ENCODE measurements around the gene SEMA4D. TPM values are rescaled to one million over a fixed set of nuclear protein-coding genes. Genes with fewer than 3 reads are reported as not detected.
A peak's percentile ranks its signal among the peaks of the same experiment; 100 is the strongest.

The SEMA4D gene
- total and polyA plus RNA-seq, 10 donors = 23.0 to 193 (median 157) TPM

- TF ChIP-seq POLR2A (IDR thresholded peaks at IDR 0.05) (no peak), CTCF (IDR thresholded peaks at IDR 0.05 in 8 of 11, conservative IDR thresholded peaks at IDR 0.05 in 3 of 11) (no peak), POLR2AphosphoS5 (IDR thresholded peaks at IDR 0.05) (peak in 1 of 3 donors; percentile 30)
- intact Hi-C loops (cut with DNase I; ENCODE audit: low total_unique reads) = no loop called here
- Histone ChIP-seq H3K27me3 (replicated peaks in 1 of 7) (no peaks in the 10 kb centered on the region), H3K4me3 (no peak overlapping the region), H3K27ac (peak overlapping the region in 7 of 8 donors; percentile 36 to 82 (median 74)), H3K9me3 (no peaks in the 10 kb centered on the region), H3K4me1 (peaks cover 0 to 67% (median 29%) of the 10 kb centered on the region in 6 donors), H3K36me3 (peaks cover 0 to 73% (median 54%) of the 10 kb centered on the region in 6 donors)
- 66 to 86% (median 78%) methylated on average over 10 of the region's 10 CpGs for WGBS, 5 donors
- DNase-seq = no peak
These were observed 135.1 kb downstream of the SEMA4D start for GRCh38 chr9:89362647-89363310.

GRCh38 chr9:89361816-89362646, 135.9 kb downstream of the SEMA4D start:
- intact Hi-C loops (cut with DNase I; ENCODE audit: low total_unique reads) = no loop called here
- Histone ChIP-seq H3K9me3 (no peaks in the 10 kb centered on the region), H3K36me3 (peaks cover 0 to 80% (median 61%) of the 10 kb centered on the region in 6 donors), H3K4me3 (no peak overlapping the region), H3K4me1 (peaks cover 0 to 64% (median 29%) of the 10 kb centered on the region in 6 donors), H3K27ac (peak overlapping the region in 7 of 8 donors; percentile 36 to 82 (median 74)), H3K27me3 (replicated peaks in 1 of 7) (no peaks in the 10 kb centered on the region)
- peak; percentile 45 to 70 (median 59) for TF ChIP-seq POLR2AphosphoS5 (IDR thresholded peaks at IDR 0.05)
- TF ChIP-seq POLR2A (IDR thresholded peaks at IDR 0.05) = no peak
- TF ChIP-seq CTCF (IDR thresholded peaks at IDR 0.05 in 8 of 11, conservative IDR thresholded peaks at IDR 0.05 in 3 of 11) = peak in 1 of 11 experiments; percentile 3
- no peak for DNase-seq
- 73 to 84% (median 79%) methylated on average over 9 of the region's 9 CpGs for WGBS, 5 donors

- DNase-seq = no peak
- WGBS, 5 donors = 96 to 98% (median 97%) methylated on average over 6 of the region's 6 CpGs
- TF ChIP-seq CTCF (IDR thresholded peaks at IDR 0.05 in 8 of 11, conservative IDR thresholded peaks at IDR 0.05 in 3 of 11) = no peak
- peak in 1 of 3 donors; percentile 12 for TF ChIP-seq POLR2AphosphoS5 (IDR thresholded peaks at IDR 0.05)
- no peak for TF ChIP-seq POLR2A (IDR thresholded peaks at IDR 0.05)
- Histone ChIP-seq H3K4me3 (no peak overlapping the region), H3K27ac (peak overlapping the region in 4 of 8 donors; percentile 41 to 82 (median 76)), H3K36me3 (peaks cover 0 to 90% (median 68%) of the 10 kb centered on the region in 6 donors), H3K27me3 (replicated peaks in 1 of 7) (no peaks in the 10 kb centered on the region), H3K4me1 (peaks cover 0 to 67% (median 29%) of the 10 kb centered on the region in 6 donors), H3K9me3 (no peaks in the 10 kb centered on the region)
- intact Hi-C loops (cut with DNase I; ENCODE audit: low total_unique reads) = no loop called here
These were observed 136.9 kb downstream of the SEMA4D start for GRCh38 chr9:89361031-89361430.

- peak overlapping the region in 7 of 8 donors; percentile 41 to 82 (median 67) for H3K27ac ChIP-seq
These were observed 137.4 kb downstream of the SEMA4D start for GRCh38 chr9:89360465-89360864.

More at GRCh38 chr9:89360465-89360864, 137.4 kb downstream of the SEMA4D start:
- no peak for TF ChIP-seq POLR2A (IDR thresholded peaks at IDR 0.05)
- TF ChIP-seq POLR2AphosphoS5 (IDR thresholded peaks at IDR 0.05) = no peak
- TF ChIP-seq CTCF (IDR thresholded peaks at IDR 0.05 in 8 of 11, conservative IDR thresholded peaks at IDR 0.05 in 3 of 11) = no peak
- intact Hi-C loops (cut with DNase I; ENCODE audit: low total_unique reads) = no loop called here
- H3K9me3 ChIP-seq = no peaks in the 10 kb centered on the region
- WGBS, 5 donors = 73 to 83% (median 76%) methylated on average over 3 of the region's 3 CpGs
- H3K27me3 ChIP-seq (replicated peaks in 1 of 7) = no peaks in the 10 kb centered on the region
- peaks cover 0 to 96% (median 73%) of the 10 kb centered on the region in 6 donors for H3K36me3 ChIP-seq
- peaks cover 0 to 69% (median 29%) of the 10 kb centered on the region in 6 donors for H3K4me1 ChIP-seq
- no peak for DNase-seq
- no peak overlapping the region for H3K4me3 ChIP-seq

All from spleen (tissue), 11 donors.